Measurements from ENCODE around the gene TMEM132D.

Gene TMEM132D

GRCh38 chr12:129312048-129312447 is 591.8 kb downstream of the TMEM132D start:
- DNase-seq: no peak

GRCh38 chr12:129310346-129310745 is 593.5 kb downstream of the TMEM132D start:
- no peak for DNase-seq

DNA sequence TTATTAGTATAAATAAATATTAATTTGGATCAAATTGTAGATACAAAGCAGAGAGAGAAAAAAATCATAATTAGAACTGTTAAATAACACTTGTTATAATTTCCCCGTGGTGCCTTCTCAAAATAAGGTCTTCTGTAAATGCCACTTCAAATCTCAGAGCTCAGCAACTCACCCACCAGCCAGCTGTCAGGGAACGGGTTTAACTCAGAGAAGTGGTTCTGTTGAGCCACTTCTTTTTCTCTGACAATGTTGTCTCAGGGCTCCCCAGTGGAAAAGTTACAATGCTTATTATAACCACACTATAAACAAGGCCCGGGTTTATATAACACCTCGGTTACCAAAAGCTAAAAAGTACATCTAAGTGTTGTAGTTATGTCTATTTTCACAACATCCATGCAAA is 598.0 kb downstream of the TMEM132D start:
- no peak for DNase-seq

DNA sequence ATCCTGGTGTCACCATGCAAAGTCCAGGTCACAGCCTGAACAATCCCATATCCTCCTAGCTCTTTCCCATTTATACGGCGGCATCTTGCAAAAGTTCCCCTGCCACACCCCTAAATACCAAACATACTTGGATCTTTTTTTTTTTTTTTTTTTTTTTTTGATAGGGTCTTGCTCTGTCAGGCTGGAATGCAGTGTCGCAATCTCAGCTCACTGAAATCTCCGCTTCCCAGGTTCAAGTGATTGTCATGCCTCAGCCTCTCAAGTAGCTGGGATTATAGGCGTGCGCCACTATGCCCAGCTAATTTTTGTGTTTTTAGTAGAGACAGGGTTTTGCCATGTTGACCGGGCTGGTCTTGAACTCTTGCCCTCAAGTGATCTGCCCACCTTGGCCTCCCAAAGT is 599.3 kb downstream of the TMEM132D start:
- DNase-seq: no peak

DNA sequence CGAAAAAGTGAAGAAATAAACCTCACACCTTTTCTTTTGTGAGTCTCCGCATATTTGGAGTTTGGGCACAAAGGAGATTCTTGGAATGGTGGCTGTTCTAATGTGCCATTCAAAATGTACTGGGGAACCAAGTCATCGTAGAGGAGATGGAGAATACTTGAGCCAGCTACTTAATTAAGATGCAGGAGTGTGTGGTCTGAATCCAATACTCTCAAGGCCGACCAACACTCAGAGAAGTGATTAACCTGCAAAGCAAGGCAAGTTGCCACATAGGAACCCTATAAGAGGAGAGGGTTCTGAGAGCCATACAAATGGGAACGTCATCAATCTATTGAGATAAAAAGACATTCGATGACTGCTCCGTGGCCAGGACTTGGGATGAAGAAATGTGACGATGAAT is 603.8 kb downstream of the TMEM132D start:
- DNase-seq: no peak

- DNase-seq: no peak
Measured at GRCh38 chr12:129298921-129299320, 604.9 kb downstream of the TMEM132D start.

DNA sequence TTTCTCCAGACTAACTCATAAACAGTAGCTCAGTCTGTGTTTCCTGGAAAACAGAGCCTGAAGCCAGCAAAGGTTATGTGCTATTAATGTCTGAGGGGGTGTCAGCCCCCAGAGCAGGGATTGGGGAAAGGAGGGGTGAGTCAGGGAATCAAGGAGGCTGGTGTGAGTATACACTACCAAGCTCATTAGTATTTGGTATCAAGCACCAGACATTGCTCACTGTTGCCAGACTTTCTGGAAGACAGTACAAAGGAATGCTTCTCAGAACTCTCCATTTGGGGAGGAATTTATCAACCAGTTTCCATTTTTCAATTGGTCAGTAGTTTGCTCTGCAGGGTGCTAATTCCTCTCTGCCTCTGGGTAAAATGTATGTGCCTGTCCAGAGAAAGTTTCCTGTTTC is 607.2 kb downstream of the TMEM132D start:
- no peak for DNase-seq

DNA sequence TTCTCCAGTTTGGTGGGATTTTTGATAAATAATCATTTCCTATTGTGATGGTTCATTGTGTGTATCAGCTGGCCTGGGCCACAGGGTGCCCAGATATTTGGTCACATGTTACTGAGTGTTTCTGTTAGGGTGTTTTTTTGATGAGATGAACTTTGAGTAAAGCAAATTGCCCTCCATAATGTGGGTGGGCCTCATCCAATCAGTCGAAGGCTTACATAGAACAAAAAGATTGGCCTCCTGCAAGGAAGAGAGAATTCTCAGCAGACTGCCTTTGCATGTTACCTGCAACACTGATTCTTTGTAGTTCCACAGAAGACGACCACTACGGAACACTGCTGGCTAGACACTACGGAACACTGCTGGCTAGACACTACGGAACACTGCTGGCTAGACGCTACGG is 609.0 kb downstream of the TMEM132D start:
- no peak for DNase-seq

DNA sequence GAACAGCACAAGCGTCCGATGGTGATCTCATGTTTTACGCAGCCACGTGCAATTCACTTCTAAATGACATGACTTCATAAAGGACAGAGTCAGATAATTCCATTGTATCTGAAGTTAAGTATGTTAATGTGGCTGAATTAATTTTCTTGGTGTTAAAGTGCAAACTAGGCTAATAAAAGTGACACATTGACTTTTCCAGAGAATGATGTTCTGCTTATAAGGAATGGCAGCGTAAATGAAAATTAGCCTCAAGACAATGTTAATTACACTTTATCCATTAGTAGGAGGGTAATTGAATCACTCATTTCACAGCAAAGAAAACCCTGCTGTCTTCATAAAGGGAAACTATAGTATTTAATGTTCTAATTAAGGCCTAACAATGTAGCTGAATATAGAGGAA is 624.1 kb downstream of the TMEM132D start:
- DNase-seq: no peak

DNA sequence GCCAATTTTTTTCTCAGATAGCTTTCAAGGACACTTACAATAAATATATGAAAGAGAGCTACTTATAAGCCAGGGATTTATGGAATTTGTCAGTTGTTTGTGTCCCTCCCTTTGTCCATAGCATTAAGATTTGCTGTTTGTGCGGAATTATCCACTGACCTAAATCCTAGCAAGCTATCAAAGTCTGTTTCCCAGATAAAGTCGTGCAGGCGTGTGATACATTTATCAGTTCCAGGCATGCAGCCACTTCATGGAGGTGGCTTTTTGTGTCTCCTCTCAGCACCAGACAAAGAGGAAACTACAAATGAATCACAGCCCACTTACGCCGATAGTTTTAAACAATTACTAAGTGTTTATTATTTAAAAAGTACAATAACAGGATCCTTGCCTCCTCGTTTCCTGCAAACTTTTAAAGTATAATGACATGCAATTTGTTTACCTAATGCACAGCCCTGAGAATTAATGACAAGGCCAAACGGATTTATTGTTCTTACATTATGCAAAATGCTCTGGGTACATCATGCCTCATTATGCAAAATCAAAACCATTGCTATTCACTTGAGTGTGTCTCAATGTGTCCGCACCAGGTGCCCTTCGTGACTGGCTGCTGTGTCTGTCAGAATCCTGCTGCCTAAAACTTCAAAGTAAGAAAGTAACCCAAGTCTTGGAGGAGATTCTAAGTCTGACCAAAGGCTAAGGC is 627.3 kb downstream of the TMEM132D start:
- DNase-seq: no peak

GRCh38 chr12:129269756-129270495 is 633.9 kb downstream of the TMEM132D start:
- DNase-seq: no peak

DNA sequence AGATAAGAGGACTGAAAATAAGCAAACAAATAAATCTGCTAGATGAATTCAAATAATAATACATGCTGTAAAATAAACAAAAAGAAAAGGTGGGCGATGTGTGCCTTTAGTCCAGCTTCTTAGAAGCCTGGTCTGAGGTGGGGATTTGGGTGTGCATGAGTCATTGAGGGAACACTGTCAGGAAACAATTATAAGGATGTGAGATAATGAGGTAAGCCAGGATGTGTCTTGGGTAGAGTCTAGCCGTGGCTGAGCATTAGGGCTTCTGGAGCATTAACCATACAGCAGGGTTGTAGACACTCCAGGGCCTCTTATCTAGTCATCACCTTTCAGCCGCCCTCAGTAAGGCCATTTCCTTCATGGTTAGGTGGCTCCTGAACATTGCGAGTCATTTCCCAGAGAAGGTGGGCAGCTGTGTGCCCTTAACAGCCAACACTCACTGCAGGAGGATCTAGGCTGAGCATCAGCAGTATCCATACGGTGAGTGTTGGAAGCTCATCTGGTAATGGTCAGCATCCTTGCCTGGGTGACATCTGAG is 645.0 kb downstream of the TMEM132D start:
- no peak for DNase-seq

DNA sequence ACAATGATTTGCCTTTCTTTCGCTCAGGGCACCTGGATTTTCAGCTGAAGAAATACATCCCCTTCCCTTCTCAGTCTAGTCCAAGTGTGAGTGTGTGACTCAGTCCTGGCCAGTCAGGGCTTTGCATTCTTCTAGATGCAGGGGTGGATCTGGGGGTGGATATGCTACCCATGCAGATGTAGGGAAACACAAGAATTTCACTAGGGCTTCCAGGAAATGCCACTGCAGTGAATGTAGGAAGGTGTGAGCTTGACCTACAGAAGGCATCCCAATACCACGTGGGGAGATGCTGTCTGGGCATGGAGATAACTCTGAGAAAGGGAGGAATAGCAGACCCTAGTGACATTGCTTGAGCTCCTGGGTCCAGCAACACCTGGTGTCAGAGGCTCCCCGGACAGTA is 646.3 kb downstream of the TMEM132D start:
- no peak for DNase-seq

DNA sequence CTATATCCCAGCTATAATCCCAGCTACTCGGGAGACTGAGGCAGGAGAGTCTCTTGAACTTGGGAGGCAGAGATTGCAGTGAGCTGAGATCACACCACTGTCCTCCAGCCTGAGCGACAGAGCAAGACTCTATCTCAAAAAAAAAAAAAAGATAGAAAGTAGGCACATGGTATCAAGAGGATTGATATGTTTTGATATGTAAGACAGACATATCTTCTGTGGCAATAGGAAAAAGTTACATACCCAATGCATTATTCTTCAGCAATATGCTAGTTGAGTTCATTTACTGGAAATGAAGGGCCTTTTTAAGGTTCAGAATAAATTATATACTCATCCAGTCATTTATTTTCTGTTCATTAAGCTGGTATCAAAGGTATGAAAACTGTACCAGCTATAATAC is 657.2 kb downstream of the TMEM132D start:
- no peak for DNase-seq

DNA sequence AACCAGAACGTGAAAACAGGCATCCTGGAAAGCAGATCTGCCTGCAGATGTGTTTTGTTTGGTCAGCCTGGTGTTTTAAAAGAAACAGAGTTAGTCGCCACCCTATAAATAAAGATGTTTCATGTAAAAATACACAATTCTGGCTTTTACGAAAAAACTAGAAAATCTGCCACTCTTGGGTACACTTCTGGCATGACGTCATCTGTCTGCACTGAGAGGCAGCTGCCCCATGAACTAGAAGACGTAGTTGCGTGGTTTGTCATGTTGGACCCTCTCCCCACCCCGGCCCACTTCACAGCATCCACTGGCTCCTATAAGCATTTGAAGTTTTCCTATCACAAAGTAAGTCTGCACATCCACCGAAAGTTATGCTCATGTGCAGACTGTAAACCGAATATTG is 658.1 kb downstream of the TMEM132D start:
- no peak for DNase-seq

DNA sequence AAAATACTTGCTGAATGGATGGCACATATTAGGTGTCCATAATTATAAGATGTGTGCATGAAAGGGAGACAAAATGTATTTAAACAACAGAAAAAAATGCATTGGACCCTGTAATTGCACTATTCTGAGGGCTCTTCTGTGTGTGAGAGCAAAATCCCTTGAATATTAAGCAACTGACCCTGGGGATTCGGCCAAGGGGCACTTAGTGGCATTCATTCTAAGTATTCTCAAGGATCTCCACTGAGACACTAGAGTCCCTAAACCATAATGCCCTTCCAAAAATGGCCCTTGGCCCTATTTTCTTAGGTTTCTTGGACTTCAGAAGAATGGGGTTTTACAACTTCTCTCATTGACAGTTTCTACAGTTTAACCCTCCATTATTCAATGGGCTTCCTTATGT is 662.0 kb downstream of the TMEM132D start:
- DNase-seq: no peak

- no peak for DNase-seq
Measured at GRCh38 chr12:129237881-129238280, 665.9 kb downstream of the TMEM132D start.

GRCh38 chr12:129234209-129234608 is 669.6 kb downstream of the TMEM132D start:
- DNase-seq: no peak

- no peak for DNase-seq
Measured at GRCh38 chr12:129231491-129231890, 672.3 kb downstream of the TMEM132D start.

GRCh38 chr12:129230995-129231394 is 672.8 kb downstream of the TMEM132D start:
- DNase-seq: no peak

DNA sequence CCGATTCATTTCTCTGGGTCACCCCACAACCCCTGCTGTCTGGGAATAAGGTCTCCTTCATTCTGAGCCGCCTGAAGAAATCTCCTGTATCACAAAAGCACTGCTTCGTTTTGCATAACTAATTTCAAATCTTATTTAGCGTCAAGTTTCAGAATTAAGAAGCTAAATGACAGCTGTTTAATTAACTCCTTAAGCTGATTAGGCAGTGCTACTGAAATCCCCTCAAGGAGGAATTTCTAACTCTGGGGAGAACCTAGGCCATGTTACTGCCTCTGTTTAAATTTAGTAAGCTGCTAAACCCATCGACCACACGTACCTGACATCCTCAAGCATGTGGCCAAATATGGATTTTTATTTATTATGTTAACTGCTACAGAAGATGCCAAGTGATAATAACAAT is 677.0 kb downstream of the TMEM132D start:
- DNase-seq: no peak

DNA sequence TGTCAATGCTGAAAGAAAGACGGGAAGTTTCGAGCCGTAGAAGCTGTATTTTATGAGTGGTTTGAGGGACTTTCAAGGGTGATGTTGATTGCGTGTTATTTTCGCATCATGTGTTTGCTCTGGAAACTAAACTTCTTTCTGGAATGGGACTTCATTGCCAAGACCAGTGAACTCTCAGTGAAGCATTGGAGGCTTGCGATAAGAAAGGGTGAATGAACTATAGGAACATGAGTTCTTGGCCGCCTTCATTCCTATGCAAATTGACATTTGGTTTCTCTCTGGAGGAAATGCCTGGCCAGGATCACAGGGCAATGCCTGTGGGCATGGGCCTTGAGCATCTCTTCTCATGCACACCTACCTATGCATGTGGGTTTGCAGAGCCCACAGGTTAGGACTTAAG is 677.8 kb downstream of the TMEM132D start:
- no peak for DNase-seq

DNA sequence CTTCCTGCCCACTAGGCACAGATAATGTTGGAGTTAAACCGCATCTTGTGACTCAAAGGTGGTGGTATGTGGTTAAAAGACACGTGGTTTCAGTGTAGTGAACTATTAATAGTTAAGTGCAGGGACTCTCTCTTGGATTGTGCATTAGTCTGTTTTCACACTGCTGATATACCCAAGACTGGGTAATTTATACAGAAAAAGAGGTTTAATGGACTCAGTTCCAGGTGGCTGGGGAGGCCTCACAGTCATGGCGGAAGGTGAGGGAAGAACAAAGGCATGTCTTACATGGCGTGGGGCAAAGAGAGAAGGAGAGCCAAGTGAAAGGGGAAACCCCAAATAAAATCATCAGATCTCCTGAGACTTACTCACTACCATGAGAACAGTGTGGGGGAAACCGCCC is 688.3 kb downstream of the TMEM132D start:
- no peak for DNase-seq

GRCh38 chr12:129213551-129213950 is 690.3 kb downstream of the TMEM132D start:
- no peak for DNase-seq

Measured in CD4-positive, alpha-beta T cell treated with Interleukin-17A for 1 hour (primary cell).